Measurements from ENCODE around the gene SLC18A2.

SLC18A2 gene

GRCh38 chr10:117313641-117314040 is 72.7 kb downstream of the SLC18A2 start:
- DNase-seq (ENCODE audit: low spot score), result no peak

DNA sequence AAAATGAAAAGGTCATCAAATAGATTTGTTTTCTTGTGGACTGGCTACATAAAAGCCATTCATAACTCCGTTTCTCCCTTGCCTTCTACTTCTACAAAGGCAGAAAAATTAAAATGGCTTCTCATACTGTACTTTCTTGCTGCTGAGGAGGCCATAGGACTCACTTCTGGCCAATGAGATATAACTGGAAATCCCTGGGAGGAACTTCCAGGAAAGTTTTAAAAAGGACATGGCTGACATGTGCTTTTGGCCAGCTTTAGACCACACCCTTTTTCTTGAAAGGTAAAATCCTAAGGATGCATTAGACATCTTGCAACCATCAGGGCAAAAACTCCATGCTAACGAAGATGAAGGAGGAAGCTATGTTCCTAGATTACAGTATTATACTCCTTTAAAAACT is 75.8 kb downstream of the SLC18A2 start:
- DNase-seq (ENCODE audit: low spot score), result no peak

DNA sequence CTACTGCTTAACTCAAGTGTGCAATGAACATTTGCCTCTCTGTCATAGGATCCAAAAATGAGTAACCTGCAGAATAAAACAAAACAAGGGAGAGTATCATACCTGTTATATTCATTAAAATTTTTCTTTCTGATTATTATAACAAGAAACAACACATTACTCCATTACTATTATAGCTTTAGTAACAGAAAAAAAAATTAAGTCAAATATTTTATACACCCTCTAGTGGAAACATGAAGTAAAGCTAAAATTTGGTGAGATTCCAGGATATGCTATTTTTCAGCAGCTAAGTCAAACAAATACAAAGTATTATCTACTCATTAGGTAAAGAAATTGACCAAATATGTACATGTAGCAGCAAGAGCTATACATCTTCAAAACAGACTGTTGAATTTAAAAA is 78.0 kb downstream of the SLC18A2 start:
- DNase-seq (ENCODE audit: low spot score), result peak; percentile 16

- peak; percentile 20 for DNase-seq (ENCODE audit: low spot score)
Observed at GRCh38 chr10:117320050-117320665, 79.2 kb downstream of the SLC18A2 start.

DNA sequence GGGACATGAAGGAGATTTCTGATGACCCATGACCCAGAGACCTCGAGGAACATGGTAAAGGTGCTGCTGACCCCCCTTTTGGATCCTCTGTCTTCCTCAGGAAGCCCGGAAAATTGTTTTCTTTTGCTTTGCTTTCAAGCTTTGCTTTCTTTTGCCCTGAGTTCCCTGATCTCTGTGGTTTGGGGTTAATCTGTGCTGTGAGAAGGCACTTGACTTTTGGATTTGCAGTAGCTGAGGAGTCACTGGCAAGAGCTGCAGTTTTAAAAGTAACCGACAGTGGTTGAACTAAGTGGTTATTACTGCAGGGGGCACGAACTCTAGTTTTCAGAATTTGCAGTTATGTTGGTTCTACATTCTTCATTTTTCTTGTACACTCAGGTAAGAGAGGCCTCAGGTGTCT is 81.3 kb downstream of the SLC18A2 start:
- no peak for DNase-seq (ENCODE audit: low spot score)

GRCh38 chr10:117324367-117324766 is 83.5 kb downstream of the SLC18A2 start:
- no peak for DNase-seq (ENCODE audit: low spot score)

DNA sequence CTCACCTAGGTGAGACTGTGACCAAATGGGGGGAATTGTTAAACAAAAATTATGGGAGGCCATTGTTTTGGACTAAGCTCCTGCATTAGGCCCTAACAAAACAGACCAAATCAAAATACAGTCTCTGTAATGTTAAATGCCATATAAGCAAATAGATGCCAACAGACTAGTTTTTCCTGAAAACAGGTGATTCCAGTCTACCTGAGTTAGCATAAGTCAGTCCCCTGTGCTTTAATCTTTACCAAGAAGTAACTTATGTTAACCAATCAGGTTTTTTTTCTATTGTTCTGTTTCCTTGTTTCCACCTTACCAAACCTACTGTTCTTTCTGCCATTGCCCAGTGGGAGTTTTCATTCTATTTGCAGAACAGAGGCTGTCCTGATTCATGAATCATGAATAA is 86.3 kb downstream of the SLC18A2 start:
- no peak for DNase-seq (ENCODE audit: low spot score)

Measured in kidney capillary endothelial cell (primary cell).